ENCODE data around the gene LAMC1.
"Not testable (repeated sequence)": the region's sequence is repeated elsewhere in the genome, so short reads cannot be mapped to it uniquely, and the experiment has no call there.

Gene LAMC1

DNA sequence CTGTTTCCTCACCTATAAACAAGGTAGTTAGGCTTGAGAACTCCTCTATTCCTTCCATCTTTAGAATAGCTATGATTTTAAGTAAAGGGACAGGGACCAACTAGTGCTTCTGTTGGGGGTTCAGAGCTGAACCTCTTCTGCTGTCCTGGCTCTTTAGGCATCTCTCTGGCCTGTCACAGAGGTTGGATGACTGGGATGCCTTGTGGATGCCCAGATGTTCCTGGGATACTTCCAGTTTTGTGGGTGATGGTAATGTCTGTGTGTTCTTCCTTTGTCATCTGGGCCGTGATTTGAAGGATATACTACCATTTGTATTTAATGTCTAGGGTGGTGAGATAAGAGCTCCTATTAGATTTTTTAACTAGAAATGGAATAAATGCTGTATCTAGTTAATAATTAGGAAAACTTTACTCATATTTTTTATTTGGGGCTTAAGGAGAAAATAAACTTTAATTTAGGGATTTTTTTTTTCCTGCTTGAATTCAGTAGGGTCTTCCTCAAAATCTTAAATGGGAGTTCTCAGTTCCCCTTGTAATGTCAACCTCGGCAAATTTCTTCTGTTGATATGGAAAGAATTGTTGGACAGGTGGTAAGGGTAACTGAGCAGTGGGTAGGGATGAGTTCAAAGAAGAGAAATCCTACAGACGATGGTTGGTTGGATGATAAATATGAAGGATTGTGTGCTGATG is 47.2 kb downstream of the LAMC1 start:
- no peak for TF ChIP-seq POLR2A (IDR thresholded peaks at IDR 0.05; ENCODE audit: low read length)
- TF ChIP-seq GATA1 (IDR thresholded peaks at IDR 0.05; ENCODE audit: low read depth, low read length), result no peak
- no peak for DNase-seq

DNA sequence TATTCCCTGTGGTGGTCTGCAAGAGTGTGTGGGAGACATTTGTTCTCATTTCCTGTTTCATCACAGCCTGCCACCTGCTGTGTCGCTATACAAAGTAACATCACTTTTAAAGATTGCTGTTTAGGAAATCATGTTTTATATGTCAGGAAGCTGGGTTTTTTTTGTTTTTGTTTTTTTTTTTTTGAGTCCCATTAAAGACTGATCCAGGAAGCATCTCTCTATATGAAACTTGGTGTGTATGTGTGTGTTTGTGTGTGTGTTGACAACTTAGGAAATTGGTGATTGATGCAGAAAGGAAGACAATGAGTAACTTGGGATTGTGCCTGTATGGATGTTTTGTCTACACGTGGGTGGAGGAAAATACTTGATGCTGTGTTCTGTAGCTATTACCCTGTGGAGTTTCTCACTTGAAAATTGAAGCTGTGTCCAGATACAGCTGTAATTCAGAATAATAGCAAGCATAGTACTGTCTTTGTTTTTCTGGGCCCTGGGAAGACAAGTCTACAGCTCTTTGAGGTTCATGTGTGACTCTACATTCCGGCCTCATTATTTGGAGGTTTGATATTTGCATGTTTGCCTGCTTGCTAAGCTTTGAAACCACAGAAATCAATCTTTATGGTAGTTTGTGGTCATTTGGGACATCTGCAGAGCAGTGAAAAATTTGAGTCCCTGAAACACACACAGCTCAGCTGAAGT is 47.9 kb downstream of the LAMC1 start:
- DNase-seq, result no peak
- no peak for TF ChIP-seq GATA1 (IDR thresholded peaks at IDR 0.05; ENCODE audit: low read depth, low read length)
- no peak for TF ChIP-seq POLR2A (IDR thresholded peaks at IDR 0.05; ENCODE audit: low read length)

DNA sequence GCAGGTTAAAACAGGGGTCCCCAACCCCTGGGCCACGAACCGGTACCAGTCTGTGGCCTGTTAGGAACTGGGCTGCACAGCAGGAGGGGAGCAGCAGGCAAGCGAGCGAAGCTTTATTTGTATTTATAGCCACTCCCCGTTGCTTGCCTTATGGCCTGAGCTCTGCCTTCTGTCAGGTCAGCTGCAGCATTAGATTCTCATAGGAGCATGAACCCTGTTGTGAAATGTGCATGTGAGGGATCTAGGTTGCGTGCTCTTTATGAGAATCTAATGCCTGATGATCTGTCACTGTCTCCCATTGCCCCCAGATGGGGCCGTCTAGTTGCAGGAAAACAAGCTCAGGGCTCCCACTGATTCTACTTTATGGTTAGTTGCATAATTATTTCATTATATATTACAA is 49.4 kb downstream of the LAMC1 start:
- DNase-seq, result not testable (repeated sequence)

DNA sequence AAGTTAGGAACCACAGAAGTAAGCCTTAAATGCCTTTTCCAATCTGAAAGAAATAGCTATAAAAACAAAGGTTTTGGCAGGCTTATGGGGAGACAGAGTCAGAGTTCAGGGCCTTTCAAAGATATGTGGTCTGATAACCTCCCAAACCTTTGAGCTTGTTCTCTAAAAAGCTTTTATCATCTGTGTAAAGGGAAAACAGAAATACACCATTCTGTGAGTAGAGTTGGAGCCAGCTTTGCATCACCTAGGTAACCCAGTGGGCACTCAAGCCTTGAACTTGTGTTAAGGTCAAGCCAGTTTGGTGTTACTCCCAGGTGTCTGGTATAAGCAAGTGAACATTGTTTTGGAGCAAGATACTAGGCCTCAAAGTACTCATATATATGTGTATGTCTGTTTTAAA is 50.1 kb downstream of the LAMC1 start:
- DNase-seq, result no peak
- TF ChIP-seq GATA1 (IDR thresholded peaks at IDR 0.05; ENCODE audit: low read depth, low read length), result no peak
- TF ChIP-seq POLR2A (IDR thresholded peaks at IDR 0.05; ENCODE audit: low read length), result no peak

DNA sequence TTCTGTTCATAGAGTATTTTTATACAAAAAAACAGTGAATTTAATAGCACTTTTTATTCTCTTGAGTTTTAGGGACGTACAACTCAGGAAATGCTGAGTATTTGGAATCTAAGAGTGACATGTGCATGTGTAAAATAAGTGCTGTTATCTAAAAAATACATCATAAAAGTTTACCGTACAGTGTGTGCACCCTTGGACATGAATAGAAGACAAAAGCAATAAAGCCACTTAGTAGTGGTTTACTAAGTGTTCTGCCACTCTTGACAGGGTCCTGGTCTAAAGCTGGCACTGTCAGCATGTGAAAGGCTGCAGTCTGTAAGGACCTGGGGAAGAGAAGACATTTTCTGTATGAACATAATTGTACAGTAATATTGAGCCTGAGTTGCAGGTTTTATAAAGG is 51.0 kb downstream of the LAMC1 start:
- TF ChIP-seq GATA1 (IDR thresholded peaks at IDR 0.05; ENCODE audit: low read depth, low read length), result no peak
- TF ChIP-seq POLR2A (IDR thresholded peaks at IDR 0.05; ENCODE audit: low read length), result no peak
- no peak for DNase-seq

DNA sequence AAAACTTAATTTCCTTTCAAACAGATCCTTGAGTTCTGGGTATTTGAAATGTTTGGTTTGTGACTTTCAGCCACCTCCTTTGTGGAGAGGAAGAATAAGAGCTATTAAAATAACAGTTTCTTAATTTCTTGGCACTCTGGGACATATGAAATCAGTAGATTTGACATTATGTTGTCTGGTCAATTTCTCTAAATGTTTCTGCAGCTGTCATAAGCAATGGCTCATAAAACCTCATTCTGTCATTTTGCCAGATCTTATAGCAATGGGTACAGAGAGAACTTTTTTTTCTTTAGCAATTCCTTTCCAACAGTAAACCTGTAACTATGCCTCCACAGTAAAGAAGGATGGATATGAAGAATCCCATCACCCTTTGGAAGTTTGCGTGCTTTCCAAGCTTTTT is 52.6 kb downstream of the LAMC1 start:
- TF ChIP-seq GATA1 (IDR thresholded peaks at IDR 0.05; ENCODE audit: low read depth, low read length) (no peak), POLR2A (IDR thresholded peaks at IDR 0.05; ENCODE audit: low read length) (no peak)
- DNase-seq, result no peak

DNA sequence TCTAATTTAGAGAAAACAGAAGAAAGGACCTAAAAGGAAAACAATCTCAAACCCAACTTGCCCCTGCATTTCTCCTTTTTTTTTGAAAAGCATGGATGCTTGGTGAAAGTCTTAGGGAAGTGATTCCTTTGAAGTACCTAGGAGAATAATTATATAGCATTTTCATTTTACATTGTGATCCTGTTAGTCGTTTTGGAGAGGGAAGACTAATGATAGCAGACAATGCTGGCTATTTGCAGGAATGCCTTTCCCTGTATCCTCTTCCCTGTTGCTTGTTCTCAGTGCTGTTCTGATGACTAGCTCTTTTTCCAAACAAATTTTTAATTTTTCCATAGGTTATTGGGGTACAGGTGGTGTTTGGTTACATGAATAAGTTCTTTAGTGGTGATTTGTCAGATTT is 53.9 kb downstream of the LAMC1 start:
- no peak for TF ChIP-seq GATA1 (IDR thresholded peaks at IDR 0.05; ENCODE audit: low read depth, low read length)
- no peak for TF ChIP-seq POLR2A (IDR thresholded peaks at IDR 0.05; ENCODE audit: low read length)
- no peak for DNase-seq

DNA sequence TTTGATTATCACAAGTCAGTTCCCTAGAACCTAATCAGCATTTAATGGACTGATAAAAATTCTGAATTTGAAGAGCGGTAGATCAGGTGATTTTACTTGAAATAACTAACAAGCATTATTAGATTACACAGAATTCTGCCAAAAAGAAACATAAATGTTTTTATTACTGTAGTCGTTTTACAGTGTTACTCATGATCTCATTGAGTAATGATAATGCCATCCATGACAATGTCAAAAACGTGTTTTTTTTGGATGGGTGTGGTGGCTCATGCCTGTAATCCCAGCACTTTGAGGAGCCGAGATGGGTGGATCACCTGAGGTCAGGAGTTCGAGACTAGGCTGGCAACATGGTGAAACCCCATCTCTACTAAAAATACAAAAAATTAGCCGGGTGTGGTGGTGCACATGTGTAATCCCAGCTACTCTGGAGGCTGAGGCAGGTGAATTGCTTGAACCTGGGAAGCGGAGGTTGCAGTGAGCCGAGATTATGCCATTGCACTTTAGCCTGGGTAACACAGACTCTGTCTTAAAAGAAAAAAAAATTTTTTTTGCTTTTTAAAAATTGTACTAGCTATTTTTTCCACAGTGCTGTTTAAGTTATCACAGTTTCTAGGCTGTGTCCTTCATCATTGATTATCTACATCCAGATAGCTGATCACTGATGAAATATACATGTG is 56.6 kb downstream of the LAMC1 start:
- TF ChIP-seq POLR2A (IDR thresholded peaks at IDR 0.05; ENCODE audit: low read length), result no peak
- no peak for DNase-seq

DNA sequence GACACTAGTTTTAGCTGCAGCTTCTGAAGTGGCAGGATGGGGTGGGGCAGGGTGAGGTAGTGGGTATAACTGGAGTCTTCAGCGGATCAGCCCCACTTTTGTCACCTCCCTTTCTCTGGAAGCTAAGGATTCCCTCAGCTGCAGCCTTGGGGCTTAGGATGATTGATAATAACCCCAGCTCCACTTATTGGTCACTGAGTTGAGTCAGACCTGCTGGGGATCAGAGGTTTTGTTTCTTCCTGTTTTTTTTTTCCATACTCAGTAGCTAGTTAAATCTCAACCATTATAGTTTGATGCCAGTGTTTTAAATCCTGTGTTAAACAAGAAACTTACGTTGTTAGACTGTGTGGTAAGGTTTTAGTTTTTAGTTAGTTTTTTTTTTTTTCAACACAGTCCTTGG is 57.2 kb downstream of the LAMC1 start:
- TF ChIP-seq POLR2A (IDR thresholded peaks at IDR 0.05; ENCODE audit: low read length) (no peak), GATA1 (IDR thresholded peaks at IDR 0.05; ENCODE audit: low read depth, low read length) (no peak)

DNA sequence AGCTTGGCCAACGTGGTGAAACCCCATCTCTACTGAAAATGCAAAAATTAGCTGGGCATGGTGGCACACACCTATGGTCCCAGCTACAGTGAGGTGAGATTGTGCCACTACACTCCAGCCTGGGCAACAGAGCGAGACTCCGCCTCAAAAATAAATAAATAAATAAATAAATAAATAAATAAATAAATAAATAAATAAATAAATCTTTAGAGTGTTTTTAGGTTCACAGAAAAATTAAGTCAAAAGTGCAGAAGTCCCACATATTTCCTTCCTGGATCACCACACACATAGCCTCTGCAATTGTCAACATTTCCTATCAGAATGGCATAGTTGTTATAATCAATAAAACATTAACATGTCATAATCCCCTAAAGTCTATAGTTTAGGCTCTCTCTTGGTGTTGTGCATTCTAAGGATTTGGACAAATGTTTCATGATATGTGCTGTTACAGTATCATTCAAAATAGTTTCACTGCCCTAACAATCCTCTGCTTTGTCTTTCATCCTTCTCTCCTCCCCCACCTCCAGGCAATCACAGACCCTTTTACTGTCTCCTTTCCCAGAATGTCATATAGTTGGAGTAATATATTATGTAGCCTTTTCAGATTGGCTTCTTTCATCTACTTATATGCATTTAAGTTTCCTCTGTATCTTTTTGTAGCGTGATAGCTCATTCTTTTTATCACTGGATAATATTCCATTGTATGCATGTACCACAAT is 58.3 kb downstream of the LAMC1 start:
- TF ChIP-seq POLR2A (IDR thresholded peaks at IDR 0.05; ENCODE audit: low read length) (no peak), GATA1 (IDR thresholded peaks at IDR 0.05; ENCODE audit: low read depth, low read length) (no peak)
- no peak for DNase-seq

More for the DNA sequence above, 57.2 kb downstream of the LAMC1 start:
- no peak for DNase-seq

DNA sequence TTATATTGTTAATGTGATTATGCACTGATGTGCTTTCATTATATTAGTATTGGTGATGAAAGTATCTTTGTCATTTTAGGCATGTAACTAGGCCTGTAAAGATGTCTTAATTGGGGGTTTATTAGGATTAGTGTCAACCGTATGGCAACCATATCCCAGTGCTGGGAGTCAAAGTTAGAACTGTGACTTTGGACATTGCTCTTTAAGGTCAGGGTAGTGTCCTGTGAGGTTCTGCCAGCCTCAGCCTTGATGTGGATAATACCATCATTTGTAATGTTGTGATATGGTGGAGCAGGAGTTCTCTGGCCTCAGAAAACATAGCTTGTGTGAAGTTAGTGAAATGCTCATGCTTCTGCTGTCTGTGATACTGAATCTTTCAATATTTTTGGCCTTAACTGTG is 59.4 kb downstream of the LAMC1 start:
- DNase-seq, result no peak
- TF ChIP-seq POLR2A (IDR thresholded peaks at IDR 0.05; ENCODE audit: low read length), result no peak
- no peak for TF ChIP-seq GATA1 (IDR thresholded peaks at IDR 0.05; ENCODE audit: low read depth, low read length)

DNA sequence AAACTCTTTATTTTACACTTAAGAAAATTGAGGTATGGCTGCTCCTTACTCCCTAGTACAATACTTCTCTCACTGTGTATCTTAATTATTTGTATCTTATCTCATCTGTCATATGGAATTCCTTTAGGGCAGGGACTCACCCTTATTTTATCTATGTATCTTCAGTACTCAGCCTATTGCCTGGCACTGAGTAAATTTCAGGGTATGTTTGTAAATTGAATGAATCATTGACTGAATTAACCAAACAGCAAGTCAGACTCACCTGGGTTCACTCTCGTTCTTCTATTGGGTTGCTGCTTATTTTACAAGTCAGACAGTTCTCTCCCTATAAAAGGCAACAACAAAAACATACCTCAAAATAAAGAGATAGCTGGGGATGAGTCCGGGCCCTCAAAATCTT is 63.8 kb downstream of the LAMC1 start:
- TF ChIP-seq POLR2A (IDR thresholded peaks at IDR 0.05; ENCODE audit: low read length), result no peak
- no peak for TF ChIP-seq GATA1 (IDR thresholded peaks at IDR 0.05; ENCODE audit: low read depth, low read length)
- peak in 1 of 2 experiments; percentile 31 for DNase-seq

DNA sequence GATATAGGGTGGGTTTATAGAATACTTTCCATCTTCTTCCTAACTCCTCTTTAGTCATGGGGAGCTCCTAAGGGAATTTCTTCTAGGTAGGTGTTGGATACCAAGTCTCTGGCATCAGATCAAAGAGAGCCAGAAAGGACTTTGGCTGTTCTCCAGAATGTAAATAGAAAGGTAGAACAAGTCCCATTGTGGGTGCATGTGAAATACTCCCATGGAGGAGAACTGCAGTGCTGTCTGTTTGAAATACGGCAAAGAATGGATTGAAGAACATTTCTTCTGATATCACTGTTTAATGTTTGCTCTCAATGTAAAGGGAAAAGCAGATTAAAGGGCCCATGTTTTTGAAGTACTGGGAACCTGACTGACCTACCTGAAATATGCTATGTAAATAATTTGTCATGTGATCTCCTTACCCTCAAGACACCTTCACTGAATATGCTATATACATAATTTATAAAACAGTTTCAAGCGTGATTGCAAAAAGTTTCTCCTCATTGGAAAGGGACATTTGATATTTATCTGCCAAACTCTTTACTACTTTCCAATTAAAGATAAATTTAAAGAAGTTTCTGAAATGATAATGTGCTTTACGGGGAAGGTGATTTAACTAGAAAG is 65.9 kb downstream of the LAMC1 start:
- TF ChIP-seq GATA1 (IDR thresholded peaks at IDR 0.05; ENCODE audit: low read depth, low read length) (no peak), POLR2A (IDR thresholded peaks at IDR 0.05; ENCODE audit: low read length) (no peak)
- no peak for DNase-seq

All from erythroblast (primary cell).